ENCODE data around the gene FAT1.

FAT1 gene

DNA sequence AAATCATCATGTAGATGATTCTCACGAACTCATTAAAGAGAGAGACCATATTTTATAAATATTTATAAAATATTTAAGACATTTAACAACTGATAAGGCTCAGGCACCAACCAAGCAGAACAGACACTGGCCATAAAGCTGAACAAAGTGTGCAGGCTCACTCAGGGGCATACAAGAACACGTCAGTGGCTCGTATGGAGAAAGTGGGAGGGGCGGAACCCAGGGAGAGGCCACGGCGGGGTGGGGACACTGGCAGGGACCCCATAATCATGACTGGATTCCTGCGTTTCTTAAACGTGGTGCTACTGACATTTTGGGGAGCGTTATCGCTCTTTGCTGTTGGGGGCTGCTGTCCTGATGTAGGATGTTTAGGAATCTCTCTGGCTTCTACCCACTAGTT, 31.3 kb upstream of the FAT1 start:
- no peak for DNase-seq (ENCODE audit: low spot score)
- no peak overlapping the region for H3K27ac ChIP-seq
- TF ChIP-seq, protein P1, sequence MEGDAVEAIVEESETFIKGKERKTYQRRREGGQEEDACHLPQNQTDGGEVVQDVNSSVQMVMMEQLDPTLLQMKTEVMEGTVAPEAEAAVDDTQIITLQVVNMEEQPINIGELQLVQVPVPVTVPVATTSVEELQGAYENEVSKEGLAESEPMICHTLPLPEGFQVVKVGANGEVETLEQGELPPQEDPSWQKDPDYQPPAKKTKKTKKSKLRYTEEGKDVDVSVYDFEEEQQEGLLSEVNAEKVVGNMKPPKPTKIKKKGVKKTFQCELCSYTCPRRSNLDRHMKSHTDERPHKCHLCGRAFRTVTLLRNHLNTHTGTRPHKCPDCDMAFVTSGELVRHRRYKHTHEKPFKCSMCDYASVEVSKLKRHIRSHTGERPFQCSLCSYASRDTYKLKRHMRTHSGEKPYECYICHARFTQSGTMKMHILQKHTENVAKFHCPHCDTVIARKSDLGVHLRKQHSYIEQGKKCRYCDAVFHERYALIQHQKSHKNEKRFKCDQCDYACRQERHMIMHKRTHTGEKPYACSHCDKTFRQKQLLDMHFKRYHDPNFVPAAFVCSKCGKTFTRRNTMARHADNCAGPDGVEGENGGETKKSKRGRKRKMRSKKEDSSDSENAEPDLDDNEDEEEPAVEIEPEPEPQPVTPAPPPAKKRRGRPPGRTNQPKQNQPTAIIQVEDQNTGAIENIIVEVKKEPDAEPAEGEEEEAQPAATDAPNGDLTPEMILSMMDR (conservative IDR thresholded peaks at IDR 0.05; ENCODE audit: low read depth), result no peak
- ChIA-PET CTCF (no interaction called here), POLR2A (ENCODE audit: low non-redundant PET) (no interaction called here)

DNA sequence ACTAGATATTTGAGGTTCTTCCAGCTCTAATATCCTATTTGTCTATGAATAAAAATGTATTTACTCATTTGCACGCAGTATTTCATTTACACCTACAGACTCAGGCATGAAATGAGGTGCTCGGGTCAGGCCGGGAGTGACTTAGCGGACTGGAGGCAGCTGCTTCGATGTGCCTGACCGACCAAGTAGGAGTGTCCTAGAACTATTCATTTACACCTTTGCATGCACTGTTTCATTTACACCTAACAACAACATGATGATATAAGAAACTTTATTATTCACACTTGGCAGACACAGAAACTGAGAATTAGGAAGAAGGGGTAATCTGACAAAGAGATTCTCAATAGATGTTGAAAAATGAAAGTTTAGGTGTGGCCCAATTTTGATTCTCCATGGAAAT, 28.7 kb upstream of the FAT1 start:
- POLR2A ChIA-PET (ENCODE audit: low non-redundant PET), result no interaction called here
- CTCF ChIA-PET, result interaction anchor here (0.6 to 1.4 kb wide), 2 partner anchors 13 to 94 kb away, joined by 3 to 5 read pairs; no protein-coding TSS in a partner anchor
- TF ChIP-seq, protein P1 (conservative IDR thresholded peaks at IDR 0.05; ENCODE audit: low read depth), result no peak
- H3K27ac ChIP-seq, result no peak overlapping the region
- DNase-seq (ENCODE audit: low spot score), result no peak

DNA sequence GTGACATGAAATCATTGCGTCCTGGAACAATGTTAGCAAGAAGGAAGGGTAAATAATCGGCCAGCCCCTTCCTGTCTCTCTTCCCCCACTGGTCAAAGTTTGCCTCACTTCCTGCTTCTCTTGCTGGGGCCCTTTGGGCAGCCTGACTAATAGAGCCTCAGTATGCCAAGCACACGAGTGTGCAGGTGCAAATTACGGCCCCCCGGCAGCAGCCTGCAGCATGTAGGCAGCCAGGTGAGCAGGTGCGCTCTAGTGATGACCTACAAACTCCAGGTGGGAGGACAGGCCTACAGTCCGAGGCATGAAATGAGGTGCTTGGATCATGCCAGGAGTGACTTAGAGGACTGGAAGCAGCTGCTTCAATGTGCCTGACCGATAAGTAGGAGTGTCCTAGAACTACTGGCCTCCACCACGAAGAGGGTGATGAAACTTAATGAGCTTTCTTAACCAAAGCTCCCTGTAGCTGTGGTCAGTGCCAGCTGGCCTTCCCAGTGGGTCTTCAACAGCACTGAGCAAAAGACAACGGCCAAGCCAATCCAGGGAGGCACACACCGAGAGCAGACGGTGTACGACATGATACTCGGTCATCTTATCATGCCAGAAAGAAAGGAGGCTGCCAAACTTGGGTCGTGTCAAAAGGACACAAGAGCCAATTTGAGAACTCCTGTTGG, 26.1 kb upstream of the FAT1 start:
- POLR2A ChIA-PET (ENCODE audit: low non-redundant PET), result no interaction called here
- CTCF ChIA-PET, result no interaction called here
- TF ChIP-seq, protein P1 (conservative IDR thresholded peaks at IDR 0.05; ENCODE audit: low read depth), result no peak
- H3K27ac ChIP-seq, result no peak overlapping the region
- DNase-seq (ENCODE audit: low spot score), result no peak

GRCh38 chr4:186746581-186746980, 22.9 kb upstream of the FAT1 start:
- TF ChIP-seq, protein P1 (conservative IDR thresholded peaks at IDR 0.05; ENCODE audit: low read depth), result no peak
- DNase-seq (ENCODE audit: low spot score), result no peak
- ChIA-PET CTCF (interaction anchor here (0.8 kb wide), 1 partner anchor 10 kb away, joined by 4 read pairs; no protein-coding TSS in a partner anchor), POLR2A (ENCODE audit: low non-redundant PET) (no interaction called here)
- H3K27ac ChIP-seq, result no peak overlapping the region

- TF ChIP-seq, protein P1 (conservative IDR thresholded peaks at IDR 0.05; ENCODE audit: low read depth), result no peak
- H3K27ac ChIP-seq, result no peak overlapping the region
- CTCF ChIA-PET, result interaction anchor here (0.6 kb wide), 1 partner anchor 735 kb away, joined by 3 read pairs; no protein-coding TSS in a partner anchor
- POLR2A ChIA-PET (ENCODE audit: low non-redundant PET), result no interaction called here
- DNase-seq (ENCODE audit: low spot score), result no peak
Measured at GRCh38 chr4:186743261-186743660, 19.6 kb upstream of the FAT1 start.

DNA sequence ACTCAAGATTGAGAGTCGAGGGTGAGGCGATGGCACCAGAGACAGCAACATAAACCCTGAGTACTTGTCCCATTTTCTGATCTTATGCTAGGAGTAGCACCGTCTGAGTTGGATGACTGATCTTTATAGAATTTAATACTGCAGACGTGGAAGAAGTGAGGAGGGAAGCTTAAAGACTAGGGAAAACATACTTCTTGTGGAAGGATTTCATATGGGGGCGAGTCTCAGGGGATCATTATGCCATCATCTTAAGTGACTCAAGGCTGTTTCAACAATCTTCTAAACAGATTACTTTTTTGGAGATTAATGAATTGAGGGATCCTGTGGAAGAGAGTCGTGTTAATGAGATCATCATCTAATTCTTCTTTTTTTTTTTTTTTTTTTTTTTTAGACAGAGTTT, 17.2 kb upstream of the FAT1 start:
- TF ChIP-seq, protein P1 (conservative IDR thresholded peaks at IDR 0.05; ENCODE audit: low read depth), result no peak
- ChIA-PET CTCF (interaction anchor here (0.5 to 0.6 kb wide), 2 partner anchors 61 to 330 kb away, joined by 3 to 4 read pairs; no protein-coding TSS in a partner anchor), POLR2A (ENCODE audit: low non-redundant PET) (no interaction called here)
- DNase-seq (ENCODE audit: low spot score), result no peak
- no peak overlapping the region for H3K27ac ChIP-seq

Data from RWPE1 (cell line).